B cell (primary cell): ENCODE results near the gene DPP9. TPM values are rescaled to one million over a fixed set of nuclear protein-coding genes. Genes with fewer than 3 reads are reported as not detected.

ENCODE experiments used
- ATAC-seq: fragments of 200-7000 bp; cut with Tn5 transposase; one replicate; pipeline ENCODE4 v1.10.0; 2021; ENCODE audit warnings: low read depth, mild to moderate bottlenecking, moderate number of reproducible peaks, moderate library complexity
- CTCF ChIA-PET: fragments of 350-600 bp; sonication (Branson Sonifier 250); formaldehyde crosslinking; loops from one replicate; lab custom pipeline; 2021; ENCODE audit warnings: antibody characterized with exemption, inconsistent platforms; lab: Charles Lee
- POLR2A ChIA-PET: fragments of 350-600 bp; sonication (Branson Sonifier 250); formaldehyde crosslinking; loops from one replicate; lab custom pipeline; 2021; ENCODE audit warnings: antibody characterized with exemption; lab: Charles Lee
- DNase-seq: peaks from one replicate; pipeline ENCODE4 v3.0.0; 2013
- H2AFZ ChIP-seq: 2 replicates; pipeline ENCODE4 v1.6.1; 2012; ENCODE audit warnings: mild to moderate bottlenecking, low read depth, low read length; ENCODE audit not compliant: insufficient read depth, poor library complexity, severe bottlenecking
- H3K27ac ChIP-seq, 2 donors: 1 replicate in 1 of 2; 2 replicates in 1 of 2; pipeline ENCODE4 v1.5.1; 2012 to 2013; ENCODE audit warnings: low read length in 2 of 2, mild to moderate bottlenecking in 2 of 2, moderate library complexity in 1 of 2
- H3K27me3 ChIP-seq, 4 experiments: fragments of 200-600 bp in 1 of 4; sonication (generic) in 1 of 4; replicated peaks in 1 of 4; 1 replicate in 2 of 4; 2 replicates in 2 of 4; pipeline versions ENCODE4 v1.6.1 to v1.7.0; 2013 to 2016; ENCODE audit warnings: low read length in 3 of 4, mild to moderate bottlenecking in 2 of 4, mixed read lengths in 1 of 4, moderate library complexity in 1 of 4; ENCODE audit not compliant: insufficient read depth in 4 of 4, control insufficient read depth in 3 of 4; ENCODE audit errors: control extremely low read depth in 1 of 4
- H3K36me3 ChIP-seq, 2 experiments: replicated peaks in 1 of 2; 1 replicate in 1 of 2; 2 replicates in 1 of 2; pipeline versions ENCODE4 v1.6.1 to v1.7.1; 2013; ENCODE audit warnings: low read length in 1 of 2; ENCODE audit not compliant: insufficient read depth in 2 of 2, control insufficient read depth in 1 of 2; ENCODE audit errors: control extremely low read depth in 1 of 2, extremely low read depth in 1 of 2
- H3K4me1 ChIP-seq, 2 donors: fragments of 200-600 bp in 1 of 2; sonication (generic) in 1 of 2; 1 replicate in 1 of 2; 2 replicates in 1 of 2; pipeline versions ENCODE4 v1.5.1 to v1.6.1; 2013 to 2017; ENCODE audit warnings: low read length in 2 of 2; ENCODE audit not compliant: control insufficient read depth in 2 of 2, insufficient read depth in 2 of 2
- H3K4me2 ChIP-seq: replicated peaks from 2 replicates; pipeline ENCODE3; 2012; ENCODE audit warnings: mild to moderate bottlenecking, low read depth, low read length; ENCODE audit not compliant: poor library complexity, severe bottlenecking
- H3K4me3 ChIP-seq, 5 experiments: fragments of 200-600 bp in 1 of 5; sonication (generic) in 1 of 5; 1 replicate in 3 of 5; 2 replicates in 2 of 5; pipeline versions ENCODE4 v1.5.1 to v1.7.0; 2011 to 2016; ENCODE audit warnings: low read length in 4 of 5, mild to moderate bottlenecking in 4 of 5, low read depth in 2 of 5, control low read depth in 1 of 5, moderate library complexity in 1 of 5; ENCODE audit not compliant: insufficient read depth in 1 of 5; ENCODE audit errors: control extremely low read depth in 1 of 5, extremely low read depth in 1 of 5
- H3K79me2 ChIP-seq: fragments of 200-600 bp; sonication (generic); one replicate; pipeline ENCODE4 v1.6.0; 2016; ENCODE audit warnings: low read length; ENCODE audit not compliant: control insufficient read depth, insufficient read depth
- H3K9ac ChIP-seq: fragments of 200-600 bp; sonication (generic); 2 replicates; pipeline ENCODE4 v1.6.1; 2017; ENCODE audit warnings: mild to moderate bottlenecking, low read length, moderate library complexity
- H3K9me3 ChIP-seq, 3 donors: one replicate each; pipeline versions ENCODE4 v1.6.1 to v1.7.1; 2013; ENCODE audit warnings: low read length in 2 of 3; ENCODE audit not compliant: control insufficient read depth in 2 of 3, insufficient read depth in 1 of 3; ENCODE audit errors: control extremely low read depth in 1 of 3
- H4K20me1 ChIP-seq: 2 replicates; pipeline ENCODE4 v1.6.0; 2012; ENCODE audit warnings: mild to moderate bottlenecking, low read length; ENCODE audit not compliant: insufficient read depth, control insufficient read depth, poor library complexity, severe bottlenecking
- H3K27ac Mint-ChIP-seq: one replicate; pipeline ENCODE4 v1.8.0; 2021; ENCODE audit warnings: mixed read lengths
- H3K27me3 Mint-ChIP-seq: one replicate; pipeline ENCODE4 v1.8.0; 2021; ENCODE audit warnings: mixed read lengths
- H3K4me1 Mint-ChIP-seq: one replicate; pipeline ENCODE4 v1.8.0; 2021; ENCODE audit warnings: mixed read lengths
- H3K4me3 Mint-ChIP-seq: one replicate; pipeline ENCODE4 v1.8.0; 2021; ENCODE audit warnings: mixed read lengths
- H3K9me3 Mint-ChIP-seq: one replicate; pipeline ENCODE4 v1.8.0; 2022; ENCODE audit warnings: mixed read lengths; ENCODE audit not compliant: insufficient read depth
- CTCF ChIP-seq: fragments of 200-600 bp; IDR thresholded peaks from one replicate; pipeline ENCODE4 v1.8.0; 2022; ENCODE audit warnings: antibody characterized with exemption, mild to moderate bottlenecking
- EZH2 ChIP-seq: IDR thresholded peaks from 2 replicates; pipeline ENCODE4 v1.6.1; 2012; ENCODE audit warnings: borderline replicate concordance, low read depth, mild to moderate bottlenecking, moderate library complexity, low read length; ENCODE audit not compliant: insufficient read depth, poor library complexity, severe bottlenecking
- WGBS: methylation state at CpG from one replicate; pipeline ENCODE4 v1.1.5; 2013; ENCODE audit warnings: missing lambda C conversion rate; ENCODE audit not compliant: insufficient coverage; 5-methylcytosine and 5-hydroxymethylcytosine counted together
- intact Hi-C: fragments of 100-400 bp; cut with micrococcal nuclease; formaldehyde crosslinking; loops from one replicate; pipeline ENCODE4 v1.10.0; 2022
- polyA plus RNA-seq: library from polyadenylated mRNA; depleted of rRNA; stranded (reverse); fragments of >200 nt; gene quantifications from 2 replicates; pipeline ENCODE4 v1.2.3, GENCODE V29; 2012
- total RNA-seq, 2 donors: library from RNA; stranded (reverse); fragments of 120-200 nt in 1 of 2; gene quantifications; 1 replicate in 1 of 2; 2 replicates in 1 of 2; pipeline versions ENCODE4 v1.2.3 to v1.2.4, GENCODE V29; 2013 to 2022

The DPP9 gene
- total and polyA plus RNA-seq, 2 donors (not counting 1 experiment from before 2014, with no cell fraction given), result 47.3 to 109 TPM

- POLR2A ChIA-PET, result no interaction called here
- peak overlapping the region; percentile 93 for H3K4me2 ChIP-seq
- peak overlapping the region; percentile 63 to 88 for H3K27ac ChIP-seq
- 4% methylated on average over 32 of the region's 39 CpGs for WGBS
- no peak for ATAC-seq
- peak overlapping the region; percentile 99 for H3K9ac ChIP-seq
- Mint-ChIP-seq H3K9me3 (no peaks in the 10 kb centered on the region), H3K27ac (peak overlapping the region; percentile 89), H3K4me3 (peak overlapping the region; percentile 99), H3K4me1 (peaks cover 40% of the 10 kb centered on the region), H3K27me3 (no peaks in the 10 kb centered on the region)
- TF ChIP-seq EZH2, result no peak
- TF ChIP-seq CTCF, result no peak
- no peaks in the 10 kb centered on the region for H3K9me3 ChIP-seq
- peak overlapping the region; percentile 96 for H2AFZ ChIP-seq
- H4K20me1 ChIP-seq, result peaks cover 13% of the 10 kb centered on the region
- peak overlapping the region; percentile 74 to 96 (median 93) for H3K4me3 ChIP-seq
- intact Hi-C loops, result loop anchor here (1.0 to 5.0 kb wide), 5 partner anchors 31 to 1132 kb away; partner anchors contain the start of genes FEM1A, FZR1, MYDGF and SEMA6B
- H3K4me1 ChIP-seq, result peaks cover 34 to 72% of the 10 kb centered on the region in 2 donors
- H3K79me2 ChIP-seq, result peaks cover 50% of the 10 kb centered on the region
- CTCF ChIA-PET, result no interaction called here
- H3K27me3 ChIP-seq, result peaks cover 0 to 3% (median 0%) of the 10 kb centered on the region in 4 experiments
- H3K36me3 ChIP-seq, result no peaks in the 10 kb centered on the region
- DNase-seq, result no peak
Measured at GRCh38 chr19:4639531-4640246, 84.0 kb downstream of the DPP9 start.
